KBM-7 (cell line): ENCODE data around the gene MSMO1.

Experiments used
- DNase-seq: peaks from one replicate; pipeline ENCODE4 v3.0.0-alpha.2; 2015
- in situ Hi-C: fragments of 300-500 bp; cut with MboI; formaldehyde crosslinking; loops from 2 replicates; pipeline ENCODE4 v1.14.3; 2020; ENCODE audit warnings: low sequenced_read_pairs, low pct_unique_long_range_greater_than_20kb, mixed read lengths

MSMO1 gene

GRCh38 chr4:165380805-165381204, 53.3 kb downstream of the MSMO1 start:
- in situ Hi-C loops, result no loop called here
- no peak for DNase-seq

- in situ Hi-C loops, result no loop called here
- no peak for DNase-seq
Observed at GRCh38 chr4:165381821-165382373, 54.4 kb downstream of the MSMO1 start.

- in situ Hi-C loops, result no loop called here
- DNase-seq, result no peak
Observed at GRCh38 chr4:165382640-165383039, 55.2 kb downstream of the MSMO1 start.

- no peak for DNase-seq
- in situ Hi-C loops, result no loop called here
Observed at GRCh38 chr4:165383591-165384073, 56.2 kb downstream of the MSMO1 start.

- in situ Hi-C loops, result no loop called here
- DNase-seq, result no peak
Observed at GRCh38 chr4:165384186-165384585, 56.7 kb downstream of the MSMO1 start.

GRCh38 chr4:165384598-165384997, 57.1 kb downstream of the MSMO1 start:
- peak; percentile 7 for DNase-seq
- in situ Hi-C loops, result no loop called here

DNA sequence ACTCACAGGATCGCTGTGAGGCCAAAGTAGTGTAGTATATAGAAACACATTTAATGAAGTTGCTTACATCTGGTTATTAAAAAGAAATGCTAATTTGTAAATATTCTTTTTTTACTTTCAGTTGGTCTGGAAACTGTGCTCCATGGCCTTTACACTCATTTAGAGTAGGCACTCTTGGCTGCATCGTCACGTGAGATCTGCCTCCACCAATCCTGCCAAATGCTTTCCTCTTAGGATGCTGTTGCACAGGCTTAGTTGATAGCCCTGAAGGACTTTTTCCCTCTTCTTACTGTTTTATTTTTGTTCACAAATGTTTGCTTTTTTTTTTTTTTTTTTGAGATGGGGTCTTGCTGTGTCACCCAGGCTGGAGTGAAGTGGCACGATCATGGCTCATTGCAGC, 57.7 kb downstream of the MSMO1 start:
- DNase-seq, result no peak
- in situ Hi-C loops, result no loop called here

GRCh38 chr4:165386328-165386727, 58.9 kb downstream of the MSMO1 start:
- DNase-seq, result no peak
- in situ Hi-C loops, result no loop called here

DNA sequence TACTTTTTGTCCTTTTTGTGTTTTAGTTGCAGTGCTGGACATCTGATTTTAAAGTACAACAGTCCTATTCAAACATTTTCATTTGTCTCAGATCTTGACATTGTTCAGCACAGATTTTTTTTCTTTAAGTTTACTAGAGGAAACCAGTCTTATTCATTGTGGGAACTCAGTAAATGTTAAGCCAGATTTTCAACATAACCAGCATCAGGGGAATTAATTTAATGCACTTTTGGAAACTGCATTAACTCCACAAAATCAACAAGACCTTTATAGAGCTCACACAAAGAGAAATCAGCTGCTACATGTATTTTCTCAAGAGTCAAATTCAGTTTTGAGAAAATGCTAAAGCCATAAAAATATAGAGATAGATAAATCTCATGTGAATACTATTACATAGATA, 61.3 kb downstream of the MSMO1 start:
- no peak for DNase-seq
- in situ Hi-C loops, result no loop called here
